Peyer's patch (tissue), 4 donors: ENCODE measurements around the gene GNB1L.

Experiments
- POLR2A ChIP-seq, 2 donors: fragments of 450-650 bp; IDR thresholded peaks; one replicate each; pipeline ENCODE4 v1.5.1; 2017; ENCODE audit warnings: antibody characterized with exemption in 2 of 2, mild to moderate bottlenecking in 2 of 2, moderate library complexity in 2 of 2
- TF ChIP-seq, protein P1 (sequence below), 6 experiments: fragments of 450-650 bp in 4 of 6; fragments of 200-600 bp in 2 of 6; sonication (generic) in 1 of 6; IDR thresholded peaks; one replicate each; pipeline ENCODE4 v1.5.1; 2017 to 2019; ENCODE audit warnings: antibody characterized with exemption in 6 of 6, mild to moderate bottlenecking in 3 of 6, moderate library complexity in 1 of 6

DNA sequence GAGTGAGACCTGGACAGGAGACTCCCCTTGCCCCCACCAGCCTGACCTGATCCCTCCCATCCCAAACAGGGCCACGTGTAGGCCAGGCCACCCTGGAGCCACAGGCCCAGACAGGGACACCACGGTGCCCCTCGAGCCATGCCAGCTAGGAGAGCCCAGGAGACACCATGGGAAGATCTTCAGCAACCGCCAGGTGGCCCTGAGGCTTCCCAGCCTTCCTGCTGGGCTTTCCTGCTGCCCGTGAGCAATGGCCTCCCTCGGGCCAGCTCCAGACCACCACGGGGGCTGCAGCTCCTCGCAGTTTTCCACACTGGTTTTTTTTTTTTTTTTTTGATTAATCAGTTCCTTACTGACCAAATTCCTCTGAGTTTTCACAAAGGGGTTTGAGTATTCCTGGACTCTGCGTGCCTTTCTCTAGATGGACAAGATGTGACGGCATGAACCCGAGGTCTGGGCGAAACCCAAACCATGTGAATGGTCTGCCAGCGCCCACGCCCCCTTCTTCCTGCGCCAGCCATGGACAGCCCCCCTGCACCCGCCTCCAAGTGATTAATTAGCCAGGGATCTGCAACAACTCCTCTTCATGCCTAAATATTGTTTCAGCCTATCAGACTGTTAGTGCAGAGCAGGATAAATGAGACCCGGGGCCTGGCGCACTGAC is 53.2 kb downstream of the GNB1L start:
- TF ChIP-seq, protein P1, sequence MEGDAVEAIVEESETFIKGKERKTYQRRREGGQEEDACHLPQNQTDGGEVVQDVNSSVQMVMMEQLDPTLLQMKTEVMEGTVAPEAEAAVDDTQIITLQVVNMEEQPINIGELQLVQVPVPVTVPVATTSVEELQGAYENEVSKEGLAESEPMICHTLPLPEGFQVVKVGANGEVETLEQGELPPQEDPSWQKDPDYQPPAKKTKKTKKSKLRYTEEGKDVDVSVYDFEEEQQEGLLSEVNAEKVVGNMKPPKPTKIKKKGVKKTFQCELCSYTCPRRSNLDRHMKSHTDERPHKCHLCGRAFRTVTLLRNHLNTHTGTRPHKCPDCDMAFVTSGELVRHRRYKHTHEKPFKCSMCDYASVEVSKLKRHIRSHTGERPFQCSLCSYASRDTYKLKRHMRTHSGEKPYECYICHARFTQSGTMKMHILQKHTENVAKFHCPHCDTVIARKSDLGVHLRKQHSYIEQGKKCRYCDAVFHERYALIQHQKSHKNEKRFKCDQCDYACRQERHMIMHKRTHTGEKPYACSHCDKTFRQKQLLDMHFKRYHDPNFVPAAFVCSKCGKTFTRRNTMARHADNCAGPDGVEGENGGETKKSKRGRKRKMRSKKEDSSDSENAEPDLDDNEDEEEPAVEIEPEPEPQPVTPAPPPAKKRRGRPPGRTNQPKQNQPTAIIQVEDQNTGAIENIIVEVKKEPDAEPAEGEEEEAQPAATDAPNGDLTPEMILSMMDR (IDR thresholded peaks at IDR 0.05): no peak
- TF ChIP-seq POLR2A (IDR thresholded peaks at IDR 0.05): no peak
